Vagina (tissue), 2 donors: ENCODE results near the gene CYP21A2.

ENCODE experiments used
- POLR2A ChIP-seq, 2 donors: fragments of 450-650 bp; IDR thresholded peaks; one replicate each; pipeline ENCODE4 v1.6.1; 2017; ENCODE audit warnings: antibody characterized with exemption in 2 of 2, mild to moderate bottlenecking in 2 of 2, moderate library complexity in 2 of 2
- POLR2AphosphoS5 ChIP-seq, 2 donors: sonication (generic); formaldehyde crosslinking; IDR thresholded peaks; one replicate each; pipeline ENCODE4 v1.9.0; 2017; ENCODE audit warnings: antibody characterized with exemption in 2 of 2, mild to moderate bottlenecking in 2 of 2, low read depth in 1 of 2; ENCODE audit not compliant: insufficient read depth in 1 of 2
- TF ChIP-seq, protein P1 (sequence below), 3 experiments: fragments of 450-650 bp in 2 of 3; fragments of 200-600 bp in 1 of 3; sonication (generic) in 1 of 3; IDR thresholded peaks; one replicate each; pipeline ENCODE4 v1.5.1; 2017 to 2019; ENCODE audit warnings: antibody characterized with exemption in 3 of 3, mild to moderate bottlenecking in 2 of 3, moderate library complexity in 2 of 3

DNA sequence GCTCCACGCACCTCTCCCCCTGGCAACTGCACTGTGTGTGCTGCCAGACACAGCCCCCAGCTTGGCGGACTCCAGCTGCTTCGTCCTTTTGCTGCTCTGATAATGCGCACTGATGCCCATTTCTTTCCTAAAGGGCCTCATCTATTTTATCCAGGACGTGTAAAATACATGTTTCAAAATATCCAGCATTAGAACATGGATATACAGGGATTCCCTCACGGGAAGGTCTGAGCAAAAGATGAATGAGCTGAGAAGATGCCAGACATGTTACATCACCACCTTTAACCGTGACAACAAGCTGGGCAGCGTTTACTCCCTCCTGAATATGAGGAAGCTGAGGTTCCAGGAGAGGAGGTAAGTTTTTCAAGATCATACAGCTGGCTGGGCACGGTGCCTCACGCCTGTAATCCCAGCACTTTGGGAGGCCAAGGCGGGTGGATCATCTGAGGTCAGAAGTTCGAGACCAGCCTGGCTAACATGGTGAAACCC is 38.1 kb downstream of the CYP21A2 start:
- TF ChIP-seq, protein P1, sequence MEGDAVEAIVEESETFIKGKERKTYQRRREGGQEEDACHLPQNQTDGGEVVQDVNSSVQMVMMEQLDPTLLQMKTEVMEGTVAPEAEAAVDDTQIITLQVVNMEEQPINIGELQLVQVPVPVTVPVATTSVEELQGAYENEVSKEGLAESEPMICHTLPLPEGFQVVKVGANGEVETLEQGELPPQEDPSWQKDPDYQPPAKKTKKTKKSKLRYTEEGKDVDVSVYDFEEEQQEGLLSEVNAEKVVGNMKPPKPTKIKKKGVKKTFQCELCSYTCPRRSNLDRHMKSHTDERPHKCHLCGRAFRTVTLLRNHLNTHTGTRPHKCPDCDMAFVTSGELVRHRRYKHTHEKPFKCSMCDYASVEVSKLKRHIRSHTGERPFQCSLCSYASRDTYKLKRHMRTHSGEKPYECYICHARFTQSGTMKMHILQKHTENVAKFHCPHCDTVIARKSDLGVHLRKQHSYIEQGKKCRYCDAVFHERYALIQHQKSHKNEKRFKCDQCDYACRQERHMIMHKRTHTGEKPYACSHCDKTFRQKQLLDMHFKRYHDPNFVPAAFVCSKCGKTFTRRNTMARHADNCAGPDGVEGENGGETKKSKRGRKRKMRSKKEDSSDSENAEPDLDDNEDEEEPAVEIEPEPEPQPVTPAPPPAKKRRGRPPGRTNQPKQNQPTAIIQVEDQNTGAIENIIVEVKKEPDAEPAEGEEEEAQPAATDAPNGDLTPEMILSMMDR (IDR thresholded peaks at IDR 0.05): no peak
- TF ChIP-seq POLR2AphosphoS5 (IDR thresholded peaks at IDR 0.05; ENCODE audit: insufficient read depth in 1 of 2, low read depth in 1 of 2): peak in 1 of 2 donors; percentile 75
- TF ChIP-seq POLR2A (IDR thresholded peaks at IDR 0.05): no peak
